GM13976 (cell line): ENCODE measurements around the gene CDK11B.

Experiments
- DNase-seq: peaks from one replicate; pipeline ENCODE4 v3.0.0; 2012; ENCODE audit warnings: low spot score
- CTCF ChIP-seq: IDR thresholded peaks from 2 replicates; pipeline ENCODE4 v1.5.1; 2012; ENCODE audit warnings: borderline replicate concordance, mild to moderate bottlenecking; ENCODE audit not compliant: insufficient read depth; ENCODE audit errors: extremely low read depth, missing control alignments, control extremely low read depth
- in situ Hi-C: fragments of 300-500 bp; cut with MboI; formaldehyde crosslinking; loops from one replicate; pipeline ENCODE4 v1.12.0; 2022; ENCODE audit warnings: low sequenced_read_pairs, mixed read lengths, inconsistent platforms; ENCODE audit not compliant: unreplicated experiment

CDK11B gene

GRCh38 chr1:1621173-1622009, 37.4 kb downstream of the CDK11B start:
- in situ Hi-C loops: no loop called here
- no peak for DNase-seq
- TF ChIP-seq CTCF: no peak

GRCh38 chr1:1620433-1621139, 38.2 kb downstream of the CDK11B start:
- in situ Hi-C loops: no loop called here
- no peak for DNase-seq
- no peak for TF ChIP-seq CTCF

- no peak for TF ChIP-seq CTCF
- in situ Hi-C loops: no loop called here
- no peak for DNase-seq
These were observed 38.9 kb downstream of the CDK11B start for GRCh38 chr1:1619917-1620361.

- DNase-seq: no peak
- in situ Hi-C loops: no loop called here
- TF ChIP-seq CTCF: no peak
These were observed 40.3 kb downstream of the CDK11B start for GRCh38 chr1:1618396-1619068.

- no peak for TF ChIP-seq CTCF
- no peak for DNase-seq
- in situ Hi-C loops: no loop called here
These were observed 40.9 kb downstream of the CDK11B start for GRCh38 chr1:1617925-1618324.

- no peak for DNase-seq
- no peak for TF ChIP-seq CTCF
- in situ Hi-C loops: no loop called here
These were observed 41.3 kb downstream of the CDK11B start for GRCh38 chr1:1617516-1617915.
